GM21367 (cell line): Measurements from ENCODE around the gene FAM149A.

Experiments
- ATAC-seq: cut with Tn5 transposase; IDR thresholded peaks from one replicate; pipeline ENCODE4 v1.9.1; 2021; ENCODE audit not compliant: unreplicated experiment

FAM149A gene

GRCh38 chr4:186200516-186200915 lies 96.0 kb downstream of the FAM149A start:
- no peak for ATAC-seq

GRCh38 chr4:186201010-186201409 lies 96.5 kb downstream of the FAM149A start:
- ATAC-seq = no peak

- ATAC-seq = peak; percentile 96
Measured at GRCh38 chr4:186201535-186202230, 97.2 kb downstream of the FAM149A start.

GRCh38 chr4:186202490-186203140 lies 98.1 kb downstream of the FAM149A start:
- no peak for ATAC-seq

- no peak for ATAC-seq
Measured at GRCh38 chr4:186203406-186203805, 98.9 kb downstream of the FAM149A start.

- no peak for ATAC-seq
Measured at GRCh38 chr4:186204103-186204559, 99.6 kb downstream of the FAM149A start.

GRCh38 chr4:186204686-186205085 lies 100.2 kb downstream of the FAM149A start:
- no peak for ATAC-seq

- no peak for ATAC-seq
Measured at GRCh38 chr4:186205156-186205555, 100.7 kb downstream of the FAM149A start.

GRCh38 chr4:186216465-186217024 lies 112.0 kb downstream of the FAM149A start:
- ATAC-seq = no peak

GRCh38 chr4:186217733-186218293 lies 113.3 kb downstream of the FAM149A start:
- no peak for ATAC-seq

GRCh38 chr4:186221624-186222023 lies 117.1 kb downstream of the FAM149A start:
- no peak for ATAC-seq
